ENCODE data around the gene NFKBIA. TPM values are rescaled to one million over a fixed set of nuclear protein-coding genes. Genes with fewer than 3 reads are reported as not detected.
"Not testable (repeated sequence)": the region's sequence is repeated elsewhere in the genome, so short reads cannot be mapped to it uniquely, and the experiment has no call there.

NFKBIA gene
- total RNA-seq, 4 donors from 2014 or later, result 387 to 416 (median 398) TPM

DNA sequence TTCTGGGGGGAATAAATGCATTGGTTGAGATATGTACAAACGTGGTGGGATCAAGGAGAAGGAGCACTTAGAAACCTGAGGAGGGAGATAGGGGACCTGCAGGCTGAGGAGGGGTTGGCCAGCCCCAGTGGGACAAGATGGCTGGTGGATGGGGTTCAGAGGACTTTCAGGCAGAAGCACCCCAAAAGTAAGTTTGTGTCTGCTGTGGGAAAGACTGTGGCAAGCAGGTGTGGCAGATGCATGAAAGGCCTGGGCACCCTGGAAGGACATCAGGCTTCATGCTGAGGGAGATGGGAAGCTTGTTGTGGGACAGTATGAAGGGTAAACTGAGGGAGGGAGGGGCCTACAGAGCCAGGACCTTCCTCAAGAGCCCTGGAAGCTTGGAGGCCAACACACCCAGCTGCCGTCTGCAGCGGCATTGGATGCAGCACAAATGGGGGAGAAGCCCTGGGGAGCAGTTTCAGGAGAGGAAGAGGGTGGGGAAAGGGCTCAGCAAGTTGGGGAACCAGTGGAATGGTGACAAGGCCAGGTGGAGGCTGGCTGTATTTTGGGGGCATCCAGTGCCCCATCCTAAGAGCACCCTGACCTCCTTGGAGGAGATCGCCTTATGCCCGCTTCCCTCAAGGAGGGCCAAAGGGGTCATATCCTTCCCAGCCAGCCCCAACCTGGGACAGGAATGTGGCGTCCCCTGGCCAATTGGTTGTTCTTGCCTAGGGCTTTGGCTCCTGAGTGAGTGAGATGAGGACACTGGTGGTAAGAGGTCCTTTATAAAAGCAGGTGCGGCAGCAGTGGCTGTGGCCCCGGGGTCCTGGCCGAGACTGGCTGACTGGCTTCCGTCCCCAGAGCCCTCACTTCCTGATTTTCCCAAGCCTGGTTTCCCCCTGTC is 20.7 kb downstream of the NFKBIA start:
- 58% methylated on average over 10 of the region's 10 CpGs for WGBS
- Histone ChIP-seq H3K27ac (replicated peaks in 1 of 4) (peak overlapping the region; percentile 91 to 94 (median 92)), H3K27me3 (no peaks in the 10 kb centered on the region), H3K9me3 (no peaks in the 10 kb centered on the region), H3K4me1 (peaks cover 31 to 55% (median 50%) of the 10 kb centered on the region in 4 donors), H3K4me3 (no peak overlapping the region), H3K36me3 (no peaks in the 10 kb centered on the region)
- no peak for DNase-seq (ENCODE audit: extremely low spot score)
- intact Hi-C loops (cut with DNase I), result loop anchor here (5.0 kb wide), 1 partner anchor 42 kb away; no protein-coding TSS in a partner anchor
- TF ChIP-seq, protein P1, sequence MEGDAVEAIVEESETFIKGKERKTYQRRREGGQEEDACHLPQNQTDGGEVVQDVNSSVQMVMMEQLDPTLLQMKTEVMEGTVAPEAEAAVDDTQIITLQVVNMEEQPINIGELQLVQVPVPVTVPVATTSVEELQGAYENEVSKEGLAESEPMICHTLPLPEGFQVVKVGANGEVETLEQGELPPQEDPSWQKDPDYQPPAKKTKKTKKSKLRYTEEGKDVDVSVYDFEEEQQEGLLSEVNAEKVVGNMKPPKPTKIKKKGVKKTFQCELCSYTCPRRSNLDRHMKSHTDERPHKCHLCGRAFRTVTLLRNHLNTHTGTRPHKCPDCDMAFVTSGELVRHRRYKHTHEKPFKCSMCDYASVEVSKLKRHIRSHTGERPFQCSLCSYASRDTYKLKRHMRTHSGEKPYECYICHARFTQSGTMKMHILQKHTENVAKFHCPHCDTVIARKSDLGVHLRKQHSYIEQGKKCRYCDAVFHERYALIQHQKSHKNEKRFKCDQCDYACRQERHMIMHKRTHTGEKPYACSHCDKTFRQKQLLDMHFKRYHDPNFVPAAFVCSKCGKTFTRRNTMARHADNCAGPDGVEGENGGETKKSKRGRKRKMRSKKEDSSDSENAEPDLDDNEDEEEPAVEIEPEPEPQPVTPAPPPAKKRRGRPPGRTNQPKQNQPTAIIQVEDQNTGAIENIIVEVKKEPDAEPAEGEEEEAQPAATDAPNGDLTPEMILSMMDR (IDR thresholded peaks at IDR 0.05), result no peak
- TF ChIP-seq POLR2A (IDR thresholded peaks at IDR 0.05; ENCODE audit: low read depth) (no peak), EP300 (IDR thresholded peaks at IDR 0.05) (no peak), POLR2AphosphoS5 (IDR thresholded peaks at IDR 0.05) (no peak)

DNA sequence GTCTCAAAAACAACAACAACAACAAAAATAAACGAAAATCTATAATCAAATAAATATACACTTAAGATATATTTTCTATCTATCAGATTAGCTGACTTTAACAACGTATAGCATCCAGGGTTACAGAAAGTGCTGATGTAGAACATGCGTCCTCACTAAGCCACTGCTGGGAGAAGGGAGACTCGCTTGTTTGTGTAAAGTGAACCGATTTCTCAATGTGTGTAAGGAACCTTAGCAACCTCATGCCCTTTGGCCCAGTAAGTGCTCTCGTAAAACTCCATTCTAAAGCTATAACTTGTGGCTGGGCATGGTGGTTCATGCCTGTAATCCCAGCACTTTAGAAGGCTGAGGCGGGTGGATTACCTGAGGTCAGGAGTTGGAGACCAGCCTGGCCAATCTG is 23.8 kb downstream of the NFKBIA start:
- no peaks in the 10 kb centered on the region for H3K9me3 ChIP-seq
- no peaks in the 10 kb centered on the region for H3K36me3 ChIP-seq
- no peak for DNase-seq (ENCODE audit: extremely low spot score)
- intact Hi-C loops (cut with DNase I), result loop anchor here (5.0 kb wide), 1 partner anchor 38 kb away; no protein-coding TSS in a partner anchor
- no peaks in the 10 kb centered on the region for H3K27me3 ChIP-seq
- no peak overlapping the region for H3K4me3 ChIP-seq
- H3K27ac ChIP-seq (replicated peaks in 1 of 4), result peak overlapping the region in 2 of 4 donors; percentile 40 to 57
- WGBS, result 83% methylated on average over 7 of the region's 7 CpGs
- TF ChIP-seq EP300 (IDR thresholded peaks at IDR 0.05) (no peak), POLR2AphosphoS5 (IDR thresholded peaks at IDR 0.05) (no peak), POLR2A (IDR thresholded peaks at IDR 0.05; ENCODE audit: low read depth) (no peak)
- TF ChIP-seq, protein P1 (IDR thresholded peaks at IDR 0.05), result no peak
- H3K4me1 ChIP-seq, result peaks cover 25 to 47% (median 41%) of the 10 kb centered on the region in 4 donors

DNA sequence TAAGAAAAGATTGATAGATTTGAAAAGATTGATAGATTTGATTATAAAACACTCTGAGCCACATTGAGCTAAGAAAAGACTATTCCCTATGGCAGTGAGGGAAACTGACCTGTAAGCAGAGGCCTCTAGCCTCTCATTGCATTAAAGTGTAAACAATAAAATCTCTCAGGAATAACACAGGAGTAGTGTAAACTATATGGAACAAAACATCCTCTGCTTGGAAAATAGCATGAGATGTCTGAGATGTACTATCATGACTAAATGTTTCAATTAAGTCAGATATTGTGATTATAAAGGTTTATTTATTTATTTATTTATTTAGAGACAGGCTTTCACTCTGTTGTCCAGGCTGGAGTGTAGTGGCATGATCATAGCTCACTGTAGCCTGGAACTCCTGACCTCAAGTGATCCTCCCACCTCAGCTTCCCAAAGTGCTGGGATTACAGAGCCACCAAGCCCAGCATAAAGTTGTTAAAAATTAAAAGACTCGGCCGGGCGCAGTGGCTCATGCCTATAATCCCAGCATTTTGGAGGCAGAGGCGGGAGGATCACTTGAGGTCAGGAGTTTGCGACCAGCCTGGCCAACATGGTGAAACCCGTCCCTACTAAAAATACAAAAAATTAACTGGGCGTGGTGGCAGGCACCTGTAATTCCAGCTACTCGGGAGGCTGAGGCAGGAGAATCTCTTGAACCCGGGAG is 25.2 kb downstream of the NFKBIA start:
- 84% methylated on average over 9 of the region's 9 CpGs for WGBS
- H3K4me3 ChIP-seq; H3K36me3 ChIP-seq; H3K9me3 ChIP-seq; DNase-seq (ENCODE audit: extremely low spot score); H3K27me3 ChIP-seq; intact Hi-C loops (cut with DNase I): not testable (repeated sequence)
- Histone ChIP-seq H3K27ac (replicated peaks in 1 of 4) (peak overlapping the region in 3 of 4 donors; percentile 34 to 60 (median 43)), H3K4me1 (peaks cover 11 to 47% (median 32%) of the 10 kb centered on the region in 4 donors)

DNA sequence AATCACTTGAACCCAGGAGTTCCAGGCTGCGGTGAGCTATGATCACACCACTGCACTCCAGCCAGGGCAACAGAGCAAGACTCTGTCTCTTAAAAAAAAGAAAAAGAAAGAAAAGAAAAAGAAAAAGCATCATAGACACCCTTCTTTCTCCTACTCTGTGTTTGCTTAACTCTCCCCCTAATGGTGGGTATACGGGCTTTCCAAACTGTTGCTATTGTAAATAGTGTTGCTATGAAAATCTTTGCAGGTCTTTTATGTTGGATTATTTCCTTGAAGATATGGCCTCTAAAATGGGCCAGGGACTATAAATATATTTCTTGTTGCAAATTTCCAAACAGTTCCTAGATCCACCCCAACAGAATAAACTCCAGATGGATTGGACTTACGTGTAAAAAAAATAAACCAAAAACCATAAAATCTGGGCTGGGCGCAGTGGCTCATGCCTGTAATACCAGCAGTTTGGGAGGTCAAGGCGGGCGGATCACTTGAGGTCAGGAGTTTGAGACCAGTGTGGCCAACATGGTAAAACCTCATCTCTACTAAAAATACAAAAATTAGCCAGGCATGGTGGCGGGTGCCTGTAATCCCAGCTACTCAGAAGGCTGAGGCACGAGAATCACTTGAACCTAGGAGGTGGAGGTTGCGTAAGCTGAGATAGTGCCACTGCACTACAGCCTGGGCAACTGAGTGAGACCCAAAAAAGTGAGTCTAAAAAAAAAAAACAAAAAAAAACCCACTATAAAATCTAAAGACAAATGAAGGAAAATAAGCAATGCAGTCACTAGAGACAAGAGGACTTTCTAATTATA is 25.9 kb downstream of the NFKBIA start:
- H3K27ac ChIP-seq (replicated peaks in 1 of 4), result peak overlapping the region in 3 of 4 donors; percentile 34 to 60 (median 43)
- TF ChIP-seq POLR2A (IDR thresholded peaks at IDR 0.05; ENCODE audit: low read depth) (no peak), POLR2AphosphoS5 (IDR thresholded peaks at IDR 0.05) (peak in 1 of 2 donors; percentile 10)

DNA sequence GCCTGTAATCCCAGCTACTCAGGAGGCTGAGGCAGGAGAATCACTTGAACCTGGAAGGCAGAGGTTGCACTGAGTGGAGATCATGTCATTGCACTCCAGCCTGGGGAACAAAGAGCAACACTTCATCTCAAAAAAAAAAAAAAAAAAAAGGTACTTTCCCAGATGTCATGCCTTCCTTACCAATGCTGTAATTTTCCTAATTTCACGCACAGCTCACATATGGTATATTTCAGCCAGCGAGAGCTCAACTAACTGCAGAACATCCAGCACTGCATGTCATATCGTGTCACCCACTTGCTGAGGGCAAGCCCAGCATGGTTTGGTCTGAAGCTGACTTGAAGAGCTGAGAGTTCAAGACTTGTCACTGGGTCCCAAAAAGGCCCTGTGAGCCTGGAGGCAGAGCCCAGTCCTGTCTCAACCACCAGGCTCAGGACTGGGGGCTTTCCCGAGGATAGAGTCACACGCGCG is 29.0 kb downstream of the NFKBIA start:
- peak overlapping the region in 1 of 4 donors; percentile 26 for H3K27ac ChIP-seq (replicated peaks in 1 of 4)
- intact Hi-C loops (cut with DNase I), result no loop called here
- H3K4me3 ChIP-seq, result no peak overlapping the region
- WGBS, result 71% methylated on average over 7 of the region's 7 CpGs
- no peaks in the 10 kb centered on the region for H3K27me3 ChIP-seq
- TF ChIP-seq, protein P1 (IDR thresholded peaks at IDR 0.05), result no peak
- TF ChIP-seq POLR2AphosphoS5 (IDR thresholded peaks at IDR 0.05), result no peak
- TF ChIP-seq POLR2A (IDR thresholded peaks at IDR 0.05; ENCODE audit: low read depth), result no peak
- no peak for TF ChIP-seq EP300 (IDR thresholded peaks at IDR 0.05)
- H3K9me3 ChIP-seq, result peaks cover 0 to 10% (median 2%) of the 10 kb centered on the region in 4 donors
- no peak for DNase-seq (ENCODE audit: extremely low spot score)
- H3K36me3 ChIP-seq, result no peaks in the 10 kb centered on the region
- H3K4me1 ChIP-seq, result peaks cover 0 to 39% (median 20%) of the 10 kb centered on the region in 4 donors

More for the DNA sequence above, 25.9 kb downstream of the NFKBIA start:
- Histone ChIP-seq H3K27me3 (no peaks in the 10 kb centered on the region), H3K36me3 (no peaks in the 10 kb centered on the region), H3K4me3 (no peak overlapping the region), H3K4me1 (peaks cover 3 to 47% (median 28%) of the 10 kb centered on the region in 4 donors), H3K9me3 (no peaks in the 10 kb centered on the region)
- intact Hi-C loops (cut with DNase I), result no loop called here
- DNase-seq (ENCODE audit: extremely low spot score), result no peak
- WGBS, result 74% methylated on average over 9 of the region's 9 CpGs
